ENCODE results near the gene TUFM.

DNA sequence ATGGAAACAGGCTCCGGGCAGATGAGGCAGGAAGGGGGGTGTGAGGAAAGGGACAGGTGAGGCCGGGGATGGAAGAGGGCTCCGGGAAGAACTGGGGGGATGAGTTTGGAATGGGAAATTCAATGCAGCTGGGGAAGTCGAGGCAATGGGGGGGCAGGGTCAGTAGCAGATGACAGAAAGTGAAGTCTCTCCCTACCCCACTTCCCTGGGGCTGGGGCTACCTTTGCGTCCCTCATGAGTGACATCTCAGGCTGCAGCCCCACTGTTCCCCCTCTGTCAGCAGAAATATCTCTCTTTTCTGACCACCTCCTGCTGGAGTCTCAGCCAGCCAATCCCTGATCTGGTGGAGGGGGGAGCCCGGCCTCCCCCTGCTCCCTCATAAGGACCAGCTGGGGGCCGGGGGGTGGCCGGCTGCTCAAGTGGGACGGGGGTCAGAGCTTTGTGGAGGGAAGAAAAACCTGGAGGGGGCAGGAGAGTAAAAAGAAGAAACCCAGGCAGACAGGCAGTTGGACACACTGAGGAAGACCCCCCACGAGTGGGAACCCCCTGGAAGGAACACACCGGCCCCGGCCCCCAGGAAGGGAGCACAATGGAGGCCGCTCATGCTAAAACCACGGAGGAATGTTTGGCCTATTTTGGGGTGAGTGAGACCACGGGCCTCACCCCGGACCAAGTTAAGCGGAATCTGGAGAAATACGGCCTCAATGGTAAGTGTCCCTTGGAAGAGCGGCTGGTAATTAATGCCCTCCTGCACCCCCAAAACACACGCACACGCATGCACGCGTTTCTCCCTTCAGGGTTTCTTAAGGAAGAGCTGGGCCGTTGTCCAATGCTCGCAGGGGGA, 32.2 kb upstream of the TUFM start, which contains the start of gene ATP2A1:
- TF ChIP-seq EZH2 (IDR thresholded peaks at IDR 0.05; ENCODE audit: low read length, missing control alignments), result no peak
- no peak for TF ChIP-seq CTCF (conservative IDR thresholded peaks at IDR 0.05 in 1 of 2, IDR thresholded peaks at IDR 0.05 in 1 of 2; ENCODE audit: low read depth in 1 of 2, low read length in 2 of 2)
